NCI-H82 (cell line): ENCODE results near the gene KLHL22.

ENCODE experiments used
- DNase-seq: peaks from one replicate; lab custom pipeline; 2025; lab: John Stamatoyannopoulos, UW

Gene KLHL22

DNA sequence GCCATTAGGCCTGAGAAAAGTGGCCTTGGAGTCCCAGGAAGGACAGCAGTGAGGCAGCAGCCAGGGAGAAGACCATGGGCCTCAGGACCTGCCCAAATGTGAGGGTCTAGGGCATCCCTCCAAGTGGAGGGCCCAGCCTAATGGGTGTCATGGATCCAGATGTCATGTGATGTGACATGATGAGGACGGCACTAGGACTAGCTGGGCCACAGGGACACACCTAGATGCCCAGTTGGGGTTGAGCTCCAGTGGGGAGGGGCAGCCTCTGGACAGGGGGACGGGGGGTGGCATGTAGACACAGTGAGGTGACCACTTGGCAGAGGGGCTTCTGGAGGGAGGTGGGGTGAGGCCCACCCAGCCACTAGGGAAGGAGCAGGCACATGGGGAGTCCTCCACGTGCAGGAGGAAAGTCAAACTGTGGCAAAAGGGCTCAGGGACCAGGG is 63.3 kb downstream of the KLHL22 start:
- DNase-seq = no peak

- DNase-seq = peak; percentile 22
Observed at GRCh38 chr22:20431511-20432192, 63.9 kb downstream of the KLHL22 start.

- DNase-seq = no peak
Observed at GRCh38 chr22:20430720-20431510, 64.7 kb downstream of the KLHL22 start.

DNA sequence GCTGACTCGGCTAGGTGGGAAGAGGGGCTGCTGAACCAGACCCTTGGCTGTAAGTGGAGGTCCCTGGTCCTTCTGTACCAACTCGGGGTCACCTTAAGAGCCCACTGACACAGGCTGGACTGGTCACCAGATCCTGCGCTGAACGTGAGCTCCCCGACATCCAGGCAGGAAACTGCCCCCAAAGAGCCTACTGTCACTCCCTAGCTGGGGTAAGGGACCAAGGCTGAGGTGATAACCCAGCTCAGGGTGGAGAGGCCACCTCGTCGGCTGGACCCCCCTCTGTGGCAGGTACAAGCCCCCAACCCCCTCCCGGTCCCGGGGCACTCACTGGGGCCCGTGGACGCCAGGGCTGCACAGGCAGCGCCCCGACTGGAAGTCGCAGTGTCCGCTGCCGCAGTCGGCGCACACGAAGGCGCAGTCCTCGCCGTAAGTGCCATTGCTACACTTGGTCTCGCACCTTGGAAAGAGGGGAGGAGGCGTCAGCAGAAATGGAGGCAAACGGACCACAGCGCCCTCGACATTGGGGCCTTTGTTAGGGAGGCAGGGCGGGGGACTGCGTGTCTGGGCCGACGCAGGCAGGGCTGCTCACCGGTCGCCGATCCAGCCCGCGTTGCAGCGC is 65.4 kb downstream of the KLHL22 start:
- no peak for DNase-seq

DNA sequence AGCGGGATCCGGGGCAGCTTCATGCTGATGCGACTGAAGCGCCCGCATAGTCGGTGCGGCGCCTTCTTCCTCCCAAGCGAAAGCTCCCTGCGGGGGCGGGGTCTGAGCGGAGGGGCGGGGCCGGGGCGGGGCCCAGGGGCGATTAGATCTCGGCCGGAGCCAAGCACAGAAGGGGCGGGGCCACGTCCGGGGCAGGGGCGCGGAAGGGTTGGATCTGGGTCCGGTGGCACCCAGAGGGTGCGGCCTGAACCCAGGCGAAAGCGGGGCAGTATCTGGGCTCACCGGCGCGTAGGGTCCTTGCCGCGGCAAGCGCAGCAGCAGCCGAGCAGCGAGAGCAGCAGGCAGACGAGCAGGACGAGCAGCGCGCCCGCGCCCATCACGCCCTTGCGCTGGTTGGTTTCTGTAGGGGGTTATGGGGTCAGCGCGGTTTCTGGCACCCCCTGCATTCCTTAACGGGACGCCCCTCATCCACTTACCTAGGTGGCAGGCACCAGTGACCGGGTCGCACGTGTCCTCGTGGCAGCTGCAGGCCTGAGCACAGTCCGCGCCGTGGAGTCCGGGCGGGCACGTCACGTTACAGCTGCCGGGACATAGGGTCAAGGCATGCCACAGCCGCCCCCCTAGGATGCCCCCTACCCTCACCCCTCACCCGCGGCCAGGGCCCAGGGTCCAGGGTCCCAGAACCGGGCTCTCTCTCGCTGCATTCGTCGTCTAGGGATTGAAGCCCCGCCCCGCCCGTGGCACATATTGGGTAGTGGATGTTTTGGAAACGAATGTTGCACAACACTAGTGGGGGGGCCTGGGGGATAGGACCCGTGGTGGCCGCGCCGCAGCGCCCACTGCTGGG is 66.1 kb downstream of the KLHL22 start:
- no peak for DNase-seq

DNA sequence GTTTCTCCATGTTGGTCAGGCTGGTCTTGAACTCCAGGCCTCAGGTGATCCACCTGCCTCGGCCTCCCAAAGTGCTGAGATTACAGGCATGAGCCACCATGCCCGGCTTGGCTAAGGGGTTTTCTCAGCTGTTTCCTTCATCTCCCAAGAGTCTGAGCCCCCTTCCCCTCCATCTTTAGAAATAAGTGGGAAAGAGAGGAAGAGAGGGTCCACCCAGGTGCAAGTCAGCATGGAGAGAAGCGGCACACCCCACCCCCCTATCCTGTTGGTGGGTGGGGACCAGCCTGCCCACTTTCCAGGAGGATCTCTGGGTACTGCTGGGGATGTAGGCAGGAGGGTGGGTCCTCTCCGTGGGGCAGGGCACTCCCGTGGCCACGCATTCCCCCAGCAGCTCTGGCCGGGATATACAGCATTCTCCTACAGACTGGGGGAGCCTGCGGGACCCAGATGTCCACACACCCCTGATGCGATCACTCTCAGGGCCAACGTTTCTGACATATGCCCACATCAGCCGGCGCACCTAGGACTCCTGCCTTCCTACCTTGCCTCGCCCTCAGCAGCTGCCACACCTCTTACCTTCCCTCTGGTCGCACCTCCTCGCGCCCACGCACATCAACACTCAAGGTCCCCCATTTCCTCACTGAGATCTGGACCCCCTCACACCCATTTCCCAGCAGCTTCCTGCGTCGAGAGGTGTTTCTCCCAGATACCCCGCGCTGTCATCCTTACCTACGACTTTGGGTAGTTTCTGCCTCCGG is 66.9 kb downstream of the KLHL22 start:
- no peak for DNase-seq

DNA sequence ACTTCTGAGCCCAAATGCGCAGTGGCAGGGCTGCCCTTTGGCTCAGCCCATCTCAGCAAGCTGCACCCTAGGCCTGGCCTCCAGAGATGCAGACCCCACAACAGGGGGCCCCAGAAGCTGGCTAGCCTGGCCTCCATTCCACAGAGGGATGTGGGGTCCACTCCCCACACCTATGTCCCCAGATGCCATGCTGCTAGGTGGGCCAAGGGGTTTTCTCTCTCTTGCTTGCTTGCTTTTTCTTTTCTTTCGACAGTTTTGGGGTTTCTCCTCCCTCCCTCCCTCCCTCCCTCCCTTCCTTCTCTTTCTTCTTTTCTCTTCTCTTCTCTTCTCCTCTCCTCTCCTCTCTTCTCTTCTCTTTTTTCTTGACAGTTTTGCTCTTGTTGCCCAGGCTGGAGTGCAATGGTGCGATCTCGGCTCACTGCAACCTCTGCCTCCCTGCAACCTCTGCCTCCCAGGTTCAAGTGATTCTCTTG is 67.6 kb downstream of the KLHL22 start:
- DNase-seq = no peak

DNA sequence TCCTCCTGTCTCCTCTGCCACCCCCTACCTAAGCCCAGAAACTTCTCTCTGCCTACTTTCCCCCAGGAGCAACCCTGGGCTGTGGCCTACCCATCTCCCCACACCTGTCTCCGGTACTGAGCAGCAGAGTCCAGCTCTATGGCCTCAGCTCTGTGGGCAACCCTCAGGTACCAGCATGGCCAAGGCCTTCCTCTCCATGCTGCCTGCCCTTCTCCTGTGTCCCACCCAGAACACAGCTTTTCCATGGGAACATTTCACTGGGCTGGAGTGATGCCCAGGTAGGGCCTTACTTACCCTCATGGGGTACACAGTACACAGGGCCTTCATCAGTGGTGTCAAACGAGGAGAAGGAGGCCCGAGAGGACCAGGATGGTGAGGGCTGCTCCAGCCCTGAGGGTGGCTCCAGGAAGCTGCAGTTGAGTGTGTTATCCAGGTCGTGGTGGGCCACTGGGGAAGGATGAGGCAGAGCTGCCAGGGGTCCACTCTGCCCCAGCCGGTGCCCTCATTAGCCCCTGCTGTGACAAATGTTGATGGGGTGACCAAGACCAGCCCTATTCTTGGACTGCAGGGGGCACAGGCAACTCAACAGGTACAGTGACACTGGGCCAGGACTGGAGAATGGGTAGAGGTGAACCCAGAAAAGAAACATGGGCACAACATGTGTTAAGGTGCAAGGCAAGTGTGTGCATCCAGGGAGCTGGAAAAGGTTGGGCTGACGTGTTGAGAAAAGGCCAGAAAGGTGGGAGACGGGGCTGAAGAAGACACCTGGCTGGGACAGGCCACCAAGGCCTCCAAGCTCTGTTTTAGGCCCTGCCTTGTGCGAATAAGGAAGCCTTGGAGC is 68.3 kb downstream of the KLHL22 start:
- DNase-seq = no peak

DNA sequence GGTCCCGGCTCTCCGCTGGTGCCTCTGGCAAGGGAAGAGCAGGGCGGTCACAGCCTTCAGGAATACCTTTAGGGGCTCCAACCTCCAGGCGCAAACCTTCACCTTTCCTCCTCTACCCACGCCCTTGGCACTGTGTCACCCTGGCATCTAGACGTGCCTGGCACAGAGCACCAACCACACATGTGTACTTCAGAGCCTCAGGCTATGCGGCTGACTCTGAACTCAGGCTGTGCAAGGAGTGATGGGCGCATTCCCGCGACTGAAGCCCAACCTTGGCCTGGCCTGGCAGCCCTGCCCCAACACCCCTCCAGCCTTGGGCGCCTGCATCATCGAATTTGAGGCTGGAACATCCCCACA is 69.4 kb downstream of the KLHL22 start:
- no peak for DNase-seq

DNA sequence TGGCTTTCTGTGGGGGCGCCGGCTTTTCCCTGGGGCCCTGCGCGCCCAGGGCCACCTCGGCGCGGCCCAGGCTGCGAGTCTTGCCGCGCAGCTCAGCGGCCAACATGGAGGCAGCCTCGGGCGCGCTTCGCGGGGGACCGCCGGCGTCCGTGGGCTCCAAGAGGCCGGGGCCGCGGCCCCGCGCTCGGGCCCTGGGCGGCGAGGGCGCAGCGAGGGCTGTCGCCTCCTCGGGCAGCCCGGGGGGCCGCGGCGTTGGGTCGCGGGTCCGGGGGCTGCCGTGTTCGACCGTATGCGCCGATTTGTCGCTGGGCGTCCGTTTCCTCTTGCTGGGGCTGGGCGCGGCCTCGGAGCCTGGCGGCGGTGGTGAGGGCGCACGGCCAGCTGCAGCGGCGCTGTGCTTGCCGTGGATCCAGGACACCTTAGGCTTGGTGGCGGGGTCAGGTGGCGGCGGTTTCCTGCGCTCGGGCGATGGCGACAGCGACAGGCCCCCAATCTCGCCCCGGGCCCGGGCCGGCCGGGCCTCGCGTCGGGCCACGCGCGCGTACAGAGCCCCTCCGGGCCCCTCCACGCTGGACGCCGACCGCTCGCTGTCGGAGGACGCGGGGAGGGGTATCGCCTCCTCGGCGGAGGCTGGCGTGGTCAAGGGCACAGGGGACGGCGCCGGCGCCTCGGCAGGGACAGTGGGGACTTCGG is 69.9 kb downstream of the KLHL22 start:
- DNase-seq = no peak

GRCh38 chr22:20424932-20425565 is 70.5 kb downstream of the KLHL22 start:
- no peak for DNase-seq

DNA sequence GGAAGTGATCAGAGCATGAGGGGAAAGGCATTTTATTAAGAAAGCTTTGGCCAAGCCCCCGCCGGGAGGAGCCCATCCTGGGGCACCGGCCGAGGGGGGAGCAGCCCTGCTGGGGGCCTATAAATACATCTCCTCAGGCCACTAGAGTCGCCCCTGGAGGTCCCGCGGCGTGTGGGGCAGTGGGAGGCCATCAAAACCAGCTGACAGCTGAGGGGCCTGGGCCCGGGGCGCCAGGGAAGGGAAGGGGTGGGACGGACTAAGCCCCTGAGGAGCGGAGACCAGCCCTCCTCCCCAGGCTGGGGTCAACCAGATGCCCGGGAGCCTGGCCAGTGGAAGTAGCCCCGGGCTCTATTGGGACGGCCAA is 71.0 kb downstream of the KLHL22 start:
- no peak for DNase-seq

- no peak for DNase-seq
Observed at GRCh38 chr22:20423906-20424551, 71.6 kb downstream of the KLHL22 start.

DNA sequence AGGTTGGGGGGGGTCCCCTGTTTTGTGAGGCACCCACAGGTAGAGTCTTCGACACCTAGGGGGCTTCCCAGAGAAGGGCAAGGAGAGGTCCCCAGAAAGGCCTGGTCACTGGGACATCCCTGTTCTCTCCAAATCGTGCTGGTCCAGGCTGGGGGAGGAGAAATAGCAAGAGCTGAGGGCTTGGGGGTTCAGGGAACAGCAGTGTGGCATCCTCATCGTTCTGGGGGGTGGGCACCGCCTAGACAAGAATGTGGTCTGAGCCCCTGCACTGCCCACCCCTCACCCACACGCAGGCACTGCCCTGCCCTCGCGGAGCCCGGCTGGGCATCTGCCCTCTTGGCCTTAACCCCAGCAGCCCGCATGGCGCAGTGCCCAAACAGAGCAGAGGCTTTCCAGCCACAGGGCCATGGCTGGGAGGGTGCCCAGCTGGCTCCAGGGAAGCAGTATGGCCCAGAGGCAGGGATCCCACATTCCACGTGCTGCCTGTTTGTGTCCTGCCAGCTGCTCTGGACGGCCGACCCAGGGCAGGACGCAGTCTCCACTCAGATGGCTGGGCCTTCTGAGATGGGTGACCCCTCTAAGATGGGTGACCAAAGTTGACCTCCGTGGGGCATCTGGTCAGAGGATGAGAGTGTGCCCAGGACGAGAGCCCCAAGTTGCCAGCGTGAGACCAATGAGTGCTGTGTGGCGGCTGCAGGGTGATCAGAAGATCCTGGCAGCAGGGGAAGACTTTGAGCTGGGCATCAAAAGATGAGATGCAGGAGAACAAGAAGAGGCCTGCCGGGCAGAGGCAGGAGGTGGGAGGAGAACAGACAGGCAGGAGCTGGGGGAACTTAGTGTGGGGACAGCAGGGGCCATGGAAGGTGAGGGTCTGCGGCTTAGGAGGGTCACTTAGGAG is 72.3 kb downstream of the KLHL22 start:
- DNase-seq = no peak

- no peak for DNase-seq
Observed at GRCh38 chr22:20422271-20423007, 73.2 kb downstream of the KLHL22 start.

- DNase-seq = no peak
Observed at GRCh38 chr22:20421507-20421874, 74.1 kb downstream of the KLHL22 start.

- DNase-seq = no peak
Observed at GRCh38 chr22:20420157-20420842, 75.3 kb downstream of the KLHL22 start.
